AG09319 (cell line): Measurements from ENCODE around the gene SERTAD4.
A peak's percentile ranks its signal among the peaks of the same experiment; 100 is the strongest.
"Not testable (repeated sequence)": the region's sequence is repeated elsewhere in the genome, so short reads cannot be mapped to it uniquely, and the experiment has no call there.

Source experiments
- DNase-seq: peaks from one replicate; pipeline ENCODE4 v3.0.0-alpha.2; 2010; ENCODE audit warnings: low read depth; ENCODE audit errors: extremely low read depth
- TF ChIP-seq, protein P1 (sequence below): IDR thresholded peaks from 2 replicates; pipeline ENCODE4 v1.5.1; 2011; ENCODE audit warnings: low read depth, mild to moderate bottlenecking, inconsistent platforms, low read length, moderate library complexity

Gene SERTAD4

GRCh38 chr1:210232511-210233215 lies at the start of gene SERTAD4:
SERTAD4 (plus strand) TSS chr1:210232796; CDS start chr1:210237961, 5,165 bp downstream.
- no peak for DNase-seq
- TF ChIP-seq, protein P1, sequence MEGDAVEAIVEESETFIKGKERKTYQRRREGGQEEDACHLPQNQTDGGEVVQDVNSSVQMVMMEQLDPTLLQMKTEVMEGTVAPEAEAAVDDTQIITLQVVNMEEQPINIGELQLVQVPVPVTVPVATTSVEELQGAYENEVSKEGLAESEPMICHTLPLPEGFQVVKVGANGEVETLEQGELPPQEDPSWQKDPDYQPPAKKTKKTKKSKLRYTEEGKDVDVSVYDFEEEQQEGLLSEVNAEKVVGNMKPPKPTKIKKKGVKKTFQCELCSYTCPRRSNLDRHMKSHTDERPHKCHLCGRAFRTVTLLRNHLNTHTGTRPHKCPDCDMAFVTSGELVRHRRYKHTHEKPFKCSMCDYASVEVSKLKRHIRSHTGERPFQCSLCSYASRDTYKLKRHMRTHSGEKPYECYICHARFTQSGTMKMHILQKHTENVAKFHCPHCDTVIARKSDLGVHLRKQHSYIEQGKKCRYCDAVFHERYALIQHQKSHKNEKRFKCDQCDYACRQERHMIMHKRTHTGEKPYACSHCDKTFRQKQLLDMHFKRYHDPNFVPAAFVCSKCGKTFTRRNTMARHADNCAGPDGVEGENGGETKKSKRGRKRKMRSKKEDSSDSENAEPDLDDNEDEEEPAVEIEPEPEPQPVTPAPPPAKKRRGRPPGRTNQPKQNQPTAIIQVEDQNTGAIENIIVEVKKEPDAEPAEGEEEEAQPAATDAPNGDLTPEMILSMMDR, result no peak

DNA sequence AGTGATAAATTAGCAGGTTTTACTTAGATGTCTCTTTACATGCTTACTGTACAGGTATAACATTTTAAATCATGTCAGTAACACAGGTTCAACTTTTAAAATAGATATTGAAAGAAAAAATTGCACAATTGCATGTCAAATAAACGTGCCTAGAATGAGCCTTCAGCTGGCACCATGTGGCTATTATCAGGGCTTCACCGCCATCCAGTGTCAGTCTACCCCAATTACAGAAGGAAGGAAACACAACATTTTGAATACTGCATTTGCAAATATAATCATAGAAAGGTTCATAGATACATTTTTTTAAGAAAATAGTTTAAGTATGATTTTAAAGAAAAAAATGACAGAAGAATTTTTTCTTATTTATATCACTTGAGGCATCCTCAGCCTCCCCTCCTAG lies 47.5 kb upstream of the SERTAD4 start:
- TF ChIP-seq, protein P1, result no peak
- DNase-seq, result no peak

GRCh38 chr1:210187849-210188606 lies 44.6 kb upstream of the SERTAD4 start:
- peak; percentile 2 for DNase-seq

- TF ChIP-seq, protein P1, result no peak
- no peak for DNase-seq
These were observed 43.2 kb upstream of the SERTAD4 start for GRCh38 chr1:210189426-210189825.

GRCh38 chr1:210195635-210196160 lies 36.9 kb upstream of the SERTAD4 start:
- DNase-seq, result no peak
- TF ChIP-seq, protein P1, result no peak

- DNase-seq, result not testable (repeated sequence)
These were observed 36.3 kb upstream of the SERTAD4 start for GRCh38 chr1:210196266-210196665.

DNA sequence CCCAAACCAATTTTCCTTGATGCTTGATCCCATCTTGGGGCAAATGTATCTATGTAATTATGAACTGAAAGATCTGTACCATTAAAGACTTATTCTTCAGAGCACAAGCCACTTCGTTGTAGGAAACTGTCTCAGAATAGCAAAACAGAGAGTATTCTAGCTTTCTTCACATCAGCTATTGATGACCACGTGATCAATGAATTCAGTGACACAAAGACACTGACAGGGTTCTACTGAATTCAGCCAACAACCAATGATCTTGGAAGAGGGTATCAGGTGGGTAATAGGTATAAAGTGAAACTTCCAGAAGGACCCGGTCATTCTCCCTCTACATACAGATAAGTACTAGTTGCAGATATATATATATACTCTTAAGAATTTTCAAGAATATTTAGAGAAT lies 33.8 kb upstream of the SERTAD4 start:
- TF ChIP-seq, protein P1, result no peak
- no peak for DNase-seq

DNA sequence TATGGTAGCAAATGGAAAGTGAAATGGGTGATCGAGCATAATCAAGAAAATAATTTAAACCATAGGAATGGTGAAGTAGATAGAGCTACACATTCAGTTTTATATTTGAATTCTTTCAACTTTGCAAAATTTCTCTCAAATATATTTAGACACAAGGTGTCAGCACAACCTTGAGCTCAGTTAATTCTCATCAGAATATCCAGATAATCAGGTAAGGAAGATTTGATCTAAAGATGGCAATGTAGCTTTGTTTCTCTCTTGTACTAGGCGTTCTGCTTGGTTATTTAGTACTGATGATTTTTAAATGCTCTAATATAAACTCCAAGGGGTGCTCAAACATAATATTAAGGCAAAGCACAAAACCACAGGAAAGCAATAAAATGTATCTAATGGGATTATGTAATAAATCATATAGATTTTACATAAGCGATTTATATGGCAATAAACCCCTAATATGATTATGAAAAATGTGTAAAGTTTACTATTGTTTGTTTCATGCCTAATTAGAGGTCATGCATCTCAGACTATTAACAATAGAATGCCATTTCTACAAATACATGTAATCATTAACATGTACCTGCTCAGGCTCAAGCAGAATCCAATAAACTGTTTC lies 32.4 kb upstream of the SERTAD4 start:
- TF ChIP-seq, protein P1, result no peak
- DNase-seq, result no peak
